Naive thymus-derived CD4-positive, alpha-beta T cell (primary cell): ENCODE results near the gene SPEF1. TPM values are rescaled to one million over a fixed set of nuclear protein-coding genes. Genes with fewer than 3 reads are reported as not detected.

Experiments
- ATAC-seq: fragments of 150-1000 bp; cut with Tn5 transposase; 2 replicates; pipeline ENCODE4 v1.10.0; 2021; ENCODE audit warnings: mild to moderate bottlenecking, moderate library complexity
- CTCF ChIA-PET: fragments of 350-600 bp; sonication (Branson Sonifier 250); formaldehyde crosslinking; loops from one replicate; lab custom pipeline; 2021; ENCODE audit warnings: antibody characterized with exemption; lab: Charles Lee
- POLR2A ChIA-PET: fragments of 350-600 bp; sonication (Branson Sonifier 250); formaldehyde crosslinking; loops from one replicate; lab custom pipeline; 2021; ENCODE audit warnings: antibody characterized with exemption, inconsistent platforms; lab: Charles Lee
- DNase-seq, 9 donors: peaks; one replicate each; pipeline versions ENCODE4 v3.0.0 to v3.0.0-alpha.2; 2020 to 2022; ENCODE audit warnings: mixed read lengths in 1 of 9
- H3K27ac ChIP-seq: one replicate; pipeline ENCODE4 v1.7.0; 2013; ENCODE audit warnings: mild to moderate bottlenecking, low read depth, low read length, moderate library complexity
- H3K27me3 ChIP-seq, 2 donors: one replicate each; pipeline ENCODE4 v1.7.0; 2013; ENCODE audit warnings: low read length in 2 of 2, mild to moderate bottlenecking in 2 of 2, moderate library complexity in 2 of 2; ENCODE audit not compliant: control insufficient read depth in 2 of 2, insufficient read depth in 2 of 2
- H3K36me3 ChIP-seq, 3 experiments: 1 replicate in 2 of 3; 2 replicates in 1 of 3; pipeline ENCODE4 v1.7.0; 2013; ENCODE audit warnings: low read length in 3 of 3, mild to moderate bottlenecking in 3 of 3, moderate library complexity in 1 of 3; ENCODE audit not compliant: insufficient read depth in 3 of 3, control insufficient read depth in 2 of 3
- H3K4me1 ChIP-seq, 2 donors: one replicate each; pipeline ENCODE4 v1.7.0; 2013; ENCODE audit warnings: low read length in 2 of 2, mild to moderate bottlenecking in 2 of 2, moderate library complexity in 1 of 2; ENCODE audit not compliant: control insufficient read depth in 2 of 2, insufficient read depth in 2 of 2
- H3K4me3 ChIP-seq: 2 replicates; pipeline ENCODE4 v1.7.0; 2013; ENCODE audit warnings: mild to moderate bottlenecking, low read length
- H3K9me3 ChIP-seq, 3 experiments: 1 replicate in 2 of 3; 2 replicates in 1 of 3; pipeline ENCODE4 v1.7.0; 2013; ENCODE audit warnings: low read length in 3 of 3; ENCODE audit not compliant: control insufficient read depth in 2 of 3
- H3K27ac Mint-ChIP-seq, 9 donors: one replicate each; pipeline ENCODE4 v1.8.0; 2020 to 2022; ENCODE audit warnings: mixed read lengths in 9 of 9, mild to moderate bottlenecking in 8 of 9, moderate library complexity in 5 of 9, inconsistent platforms in 2 of 9
- H3K27me3 Mint-ChIP-seq, 5 donors: one replicate each; pipeline ENCODE4 v1.8.0; 2021 to 2022; ENCODE audit warnings: mixed read lengths in 5 of 5, mild to moderate bottlenecking in 1 of 5
- H3K36me3 Mint-ChIP-seq, 5 donors: one replicate each; pipeline ENCODE4 v1.8.0; 2020 to 2022; ENCODE audit warnings: mixed read lengths in 5 of 5, mild to moderate bottlenecking in 3 of 5, inconsistent platforms in 1 of 5
- H3K4me1 Mint-ChIP-seq, 7 donors: one replicate each; pipeline ENCODE4 v1.8.0; 2020 to 2022; ENCODE audit warnings: mixed read lengths in 7 of 7, mild to moderate bottlenecking in 3 of 7, inconsistent platforms in 1 of 7
- H3K4me3 Mint-ChIP-seq, 10 donors: one replicate each; pipeline ENCODE4 v1.8.0; 2020 to 2022; ENCODE audit warnings: mild to moderate bottlenecking in 10 of 10, mixed read lengths in 10 of 10, moderate library complexity in 6 of 10, inconsistent platforms in 2 of 10
- H3K9me3 Mint-ChIP-seq, 11 donors: one replicate each; pipeline ENCODE4 v1.8.0; 2020 to 2022; ENCODE audit warnings: mixed read lengths in 11 of 11, mild to moderate bottlenecking in 4 of 11, inconsistent platforms in 1 of 11, moderate library complexity in 1 of 11
- intact Hi-C, 2 donors: fragments of 100-400 bp; cut with micrococcal nuclease; formaldehyde crosslinking; loops; one replicate each; pipeline ENCODE4 v1.15.1; 2023
- polyA plus RNA-seq, 2 donors: library from polyadenylated mRNA; unstranded; fragments of 300-500 nt; fragmentation: Illumina TruSeq; gene quantifications; one replicate each; pipeline ENCODE4 v1.2.3, GENCODE V29; 2021
- total RNA-seq, 6 experiments: library from RNA in 5 of 6; stranded (reverse) in 5 of 6; gene quantifications; 1 replicate in 5 of 6; 2 replicates in 1 of 6; pipeline ENCODE4 v1.2.3 and lab custom pipeline; 2021 to 2026

SPEF1 gene
- total and polyA plus RNA-seq, 7 experiments from 2014 or later: 0.24 to 0.32 (median 0.29) TPM; not detected in 4

DNA sequence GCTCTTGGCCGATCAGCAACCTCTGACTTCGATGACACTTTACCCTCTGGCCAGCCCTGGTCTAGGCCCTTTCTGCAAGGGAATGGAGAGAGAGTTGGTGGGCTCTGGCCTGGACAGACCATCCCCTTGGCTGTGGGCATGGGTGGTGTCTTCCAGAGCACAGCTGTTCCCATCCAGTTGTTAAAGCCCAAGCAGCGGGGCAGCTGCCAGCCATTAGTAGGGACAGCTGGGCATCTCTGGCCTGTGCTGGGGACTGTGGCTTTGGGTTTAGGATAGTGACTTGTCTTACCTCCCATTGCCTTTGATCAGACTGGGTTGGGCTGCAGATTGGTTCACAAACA is 17.6 kb upstream of the SPEF1 start:
- H3K27me3 ChIP-seq: no peaks in the 10 kb centered on the region
- no peak for DNase-seq
- H3K9me3 Mint-ChIP-seq: no peaks in the 10 kb centered on the region
- ChIA-PET POLR2A (interaction anchor here (0.7 to 2.2 kb wide), 3 partner anchors 31 to 240 kb away, joined by 3 to 12 read pairs (median 3); partner anchors contain the start of gene ADISSP), CTCF (interaction anchor here (1.2 to 4.7 kb wide), 3 partner anchors 10 to 21 kb away, joined by 6 to 45 read pairs (median 12); partner anchors contain the start of gene AP5S1)
- H3K36me3 ChIP-seq: peaks cover 31 to 58% (median 37%) of the 10 kb centered on the region in 3 experiments
- peak overlapping the region; percentile 78 for H3K27ac ChIP-seq
- H3K27ac Mint-ChIP-seq: peak overlapping the region; percentile 74 to 100 (median 97)
- intact Hi-C loops: loop anchor here in 1 of 2 donors (5.0 kb wide), 1 partner anchor 1328 kb away; the partner anchor contains the start of gene CDS2
- no peaks in the 10 kb centered on the region for H3K27me3 Mint-ChIP-seq
- no peak for ATAC-seq
- H3K4me1 ChIP-seq: peaks cover 36 to 52% of the 10 kb centered on the region in 2 donors
- H3K9me3 ChIP-seq: no peaks in the 10 kb centered on the region
- H3K36me3 Mint-ChIP-seq: peaks cover 12 to 58% (median 38%) of the 10 kb centered on the region in 5 donors
- H3K4me3 Mint-ChIP-seq: peak overlapping the region; percentile 90 to 99 (median 98)
- H3K4me1 Mint-ChIP-seq: peaks cover 41 to 69% (median 56%) of the 10 kb centered on the region in 7 donors
- peak overlapping the region; percentile 90 for H3K4me3 ChIP-seq

GRCh38 chr20:3798373-3798768 is 17.1 kb upstream of the SPEF1 start:
- CTCF ChIA-PET: interaction anchor here (2.0 to 4.7 kb wide), 2 partner anchors 14 to 22 kb away, joined by 12 to 45 read pairs; partner anchors contain the start of gene AP5S1
- intact Hi-C loops: loop anchor here in 1 of 2 donors (5.0 kb wide), 1 partner anchor 1329 kb away; the partner anchor contains the start of gene CDS2
- H3K27me3 Mint-ChIP-seq: no peaks in the 10 kb centered on the region
- peaks cover 12 to 53% (median 33%) of the 10 kb centered on the region in 5 donors for H3K36me3 Mint-ChIP-seq
- peak overlapping the region; percentile 74 to 100 (median 97) for H3K27ac Mint-ChIP-seq
- no peaks in the 10 kb centered on the region for H3K9me3 ChIP-seq
- H3K4me3 ChIP-seq: peak overlapping the region; percentile 90
- H3K27me3 ChIP-seq: no peaks in the 10 kb centered on the region
- peaks cover 25 to 53% (median 32%) of the 10 kb centered on the region in 3 experiments for H3K36me3 ChIP-seq
- DNase-seq (no peak), ATAC-seq (no peak)
- peaks cover 35 to 64% (median 51%) of the 10 kb centered on the region in 7 donors for H3K4me1 Mint-ChIP-seq
- POLR2A ChIA-PET: interaction anchor here (1.0 kb wide), 1 partner anchor 31 kb away, joined by 4 read pairs; the partner anchor contains the start of gene ADISSP
- no peaks in the 10 kb centered on the region for H3K9me3 Mint-ChIP-seq
- H3K27ac ChIP-seq: peak overlapping the region; percentile 78
- peaks cover 36 to 52% of the 10 kb centered on the region in 2 donors for H3K4me1 ChIP-seq
- peak overlapping the region; percentile 90 to 99 (median 98) for H3K4me3 Mint-ChIP-seq

DNA sequence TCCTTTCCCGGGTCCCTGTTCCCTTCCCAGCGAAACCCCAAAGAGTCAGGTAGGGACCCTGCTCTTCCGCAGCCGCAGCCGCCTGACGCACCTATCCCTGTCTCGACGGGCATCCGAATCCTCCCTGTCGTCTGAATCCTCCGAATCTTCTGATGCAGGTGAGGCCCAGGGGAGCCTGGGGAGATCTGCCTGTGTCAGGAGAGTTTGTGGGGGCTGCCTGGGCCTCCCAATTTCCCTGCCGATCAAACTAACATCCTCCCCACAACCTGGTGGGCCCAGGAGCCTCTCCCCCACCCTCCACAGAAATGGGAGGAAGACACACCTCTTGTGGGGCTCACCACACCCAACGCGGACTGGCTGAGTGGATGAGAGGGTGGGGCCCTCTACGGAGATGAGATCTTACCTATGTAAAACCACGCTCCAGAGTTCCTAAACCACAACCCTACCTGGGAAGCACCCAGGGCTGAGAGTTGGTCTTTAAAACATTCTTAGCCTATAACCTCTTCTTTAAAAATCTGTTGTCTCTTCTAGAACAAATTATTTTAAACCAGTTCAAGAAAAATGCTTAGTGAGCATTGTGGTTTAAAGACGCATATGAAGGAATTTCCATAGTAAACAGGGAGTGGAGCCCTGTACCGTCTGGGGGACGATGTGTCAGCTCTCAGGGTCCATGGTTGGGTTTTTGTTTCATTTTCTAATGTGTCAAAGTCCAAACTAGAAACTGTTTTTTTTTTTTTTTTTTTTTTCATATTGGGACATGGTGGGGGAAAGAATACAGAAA is 16.5 kb upstream of the SPEF1 start:
- peaks cover 34 to 60% (median 47%) of the 10 kb centered on the region in 7 donors for H3K4me1 Mint-ChIP-seq
- Histone ChIP-seq H3K4me1 (peaks cover 36 to 52% of the 10 kb centered on the region in 2 donors), H3K9me3 (no peaks in the 10 kb centered on the region), H3K4me3 (peak overlapping the region; percentile 90), H3K27ac (peak overlapping the region; percentile 78), H3K27me3 (no peaks in the 10 kb centered on the region), H3K36me3 (peaks cover 20 to 47% (median 26%) of the 10 kb centered on the region in 3 experiments)
- no peaks in the 10 kb centered on the region for H3K27me3 Mint-ChIP-seq
- H3K36me3 Mint-ChIP-seq: peaks cover 9 to 49% (median 28%) of the 10 kb centered on the region in 5 donors
- ChIA-PET POLR2A (interaction anchor here (0.6 to 3.5 kb wide), 3 partner anchors 18 to 34 kb away, joined by 3 to 134 read pairs (median 4); partner anchors contain the start of genes ADISSP and AP5S1), CTCF (interaction anchor here (2.0 to 4.7 kb wide), 3 partner anchors 15 to 22 kb away, joined by 12 to 45 read pairs (median 17); partner anchors contain the start of gene AP5S1)
- no peaks in the 10 kb centered on the region for H3K9me3 Mint-ChIP-seq
- intact Hi-C loops: loop anchor here (2.0 to 5.0 kb wide), 3 partner anchors 17 to 1330 kb away; partner anchors contain the start of genes CDS2 (in 1 of the 2), PANK2 (in 1 of the 2) and SPEF1 (in 1 of the 2)
- DNase-seq (peak in 2 of 9 donors; percentile 32 to 59), ATAC-seq (no peak)
- peak overlapping the region; percentile 90 to 99 (median 98) for H3K4me3 Mint-ChIP-seq
- H3K27ac Mint-ChIP-seq: peak overlapping the region; percentile 74 to 100 (median 97)

DNA sequence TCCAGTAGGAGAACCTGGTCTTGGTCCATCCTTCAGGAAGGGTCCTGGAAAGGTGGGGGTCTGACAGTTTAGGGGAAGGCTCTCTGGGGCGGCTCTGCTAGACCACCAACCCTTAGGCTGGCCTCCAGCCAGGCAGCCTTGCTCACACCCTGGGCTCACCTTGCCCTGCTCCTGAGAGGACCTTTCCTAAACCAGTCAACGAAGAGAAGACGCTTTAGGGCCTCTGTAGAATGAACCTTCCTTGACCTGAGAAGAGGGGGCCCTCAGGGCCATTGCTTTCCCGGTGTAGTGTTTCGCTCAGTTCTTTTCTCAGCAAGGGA is 15.9 kb upstream of the SPEF1 start:
- Histone ChIP-seq H3K27ac (peak overlapping the region; percentile 78), H3K27me3 (no peaks in the 10 kb centered on the region), H3K4me3 (peak overlapping the region; percentile 90), H3K36me3 (peaks cover 14 to 41% (median 20%) of the 10 kb centered on the region in 3 experiments), H3K9me3 (no peaks in the 10 kb centered on the region), H3K4me1 (peaks cover 36 to 52% of the 10 kb centered on the region in 2 donors)
- ATAC-seq: no peak
- no peak for DNase-seq
- Mint-ChIP-seq H3K4me1 (peaks cover 29 to 54% (median 42%) of the 10 kb centered on the region in 7 donors), H3K27me3 (no peaks in the 10 kb centered on the region), H3K27ac (peak overlapping the region; percentile 74 to 100 (median 97)), H3K36me3 (peaks cover 5 to 44% (median 22%) of the 10 kb centered on the region in 5 donors), H3K4me3 (peak overlapping the region; percentile 90 to 99 (median 98)), H3K9me3 (no peaks in the 10 kb centered on the region)
- ChIA-PET POLR2A (interaction anchor here (0.6 to 3.5 kb wide), 2 partner anchors 18 to 35 kb away, joined by 3 to 134 read pairs; partner anchors contain the start of gene AP5S1), CTCF (interaction anchor here (3.5 kb wide), 1 partner anchor 22 kb away, joined by 17 read pairs; the partner anchor contains the start of gene AP5S1)
- intact Hi-C loops: loop anchor here (2.0 to 5.0 kb wide), 3 partner anchors 16 to 1330 kb away; partner anchors contain the start of genes CDS2 (in 1 of the 2), PANK2 (in 1 of the 2) and SPEF1 (in 1 of the 2)

- H3K4me3 ChIP-seq: peak overlapping the region; percentile 90
- Mint-ChIP-seq H3K36me3 (peaks cover 5 to 44% (median 22%) of the 10 kb centered on the region in 5 donors), H3K27me3 (no peaks in the 10 kb centered on the region), H3K4me3 (peak overlapping the region; percentile 90 to 99 (median 98)), H3K27ac (peak overlapping the region; percentile 28 to 99 (median 97)), H3K4me1 (peaks cover 29 to 48% (median 42%) of the 10 kb centered on the region in 7 donors), H3K9me3 (no peaks in the 10 kb centered on the region)
- ChIA-PET POLR2A (interaction anchor here (0.6 to 3.5 kb wide), 7 partner anchors 10 to 36 kb away, joined by 3 to 134 read pairs (median 5); partner anchors contain the start of genes ADISSP, AP5S1 and CENPB), CTCF (interaction anchor here (0.8 to 3.5 kb wide), 5 partner anchors 10 to 25 kb away, joined by 3 to 17 read pairs (median 4); partner anchors contain the start of genes AP5S1 and CENPB)
- peaks cover 9 to 36% (median 15%) of the 10 kb centered on the region in 3 experiments for H3K36me3 ChIP-seq
- peaks cover 36 to 48% of the 10 kb centered on the region in 2 donors for H3K4me1 ChIP-seq
- H3K9me3 ChIP-seq: no peaks in the 10 kb centered on the region
- intact Hi-C loops: loop anchor here (1.0 to 5.0 kb wide), 10 partner anchors 9 to 1331 kb away; partner anchors contain the start of genes PANK2 (in 2 of the 2), ADISSP (in 1 of the 2), AP5S1 (in 1 of the 2) and CDS2 (in 1 of the 2)
- ATAC-seq (no peak), DNase-seq (no peak)
- H3K27me3 ChIP-seq: no peaks in the 10 kb centered on the region
- peak overlapping the region; percentile 78 for H3K27ac ChIP-seq
Measured at GRCh38 chr20:3796477-3797225, 15.4 kb upstream of the SPEF1 start.
